ENCODE data around the gene MEA1.
"Not testable (repeated sequence)": the region's sequence is repeated elsewhere in the genome, so short reads cannot be mapped to it uniquely, and the experiment has no call there.

Gene MEA1

GRCh38 chr6:43013843-43014433, at the start of gene MEA1, which contains the start of gene KLHDC3:
TSS of gene MEA1 (minus strand) at chr6:43013946. CDS start at chr6:43013813, 133 bp downstream.
TSS of gene KLHDC3 (plus strand) at chr6:43014249. CDS start at chr6:43017193, 2,944 bp downstream.
- peak; percentile 99 for DNase-seq

DNA sequence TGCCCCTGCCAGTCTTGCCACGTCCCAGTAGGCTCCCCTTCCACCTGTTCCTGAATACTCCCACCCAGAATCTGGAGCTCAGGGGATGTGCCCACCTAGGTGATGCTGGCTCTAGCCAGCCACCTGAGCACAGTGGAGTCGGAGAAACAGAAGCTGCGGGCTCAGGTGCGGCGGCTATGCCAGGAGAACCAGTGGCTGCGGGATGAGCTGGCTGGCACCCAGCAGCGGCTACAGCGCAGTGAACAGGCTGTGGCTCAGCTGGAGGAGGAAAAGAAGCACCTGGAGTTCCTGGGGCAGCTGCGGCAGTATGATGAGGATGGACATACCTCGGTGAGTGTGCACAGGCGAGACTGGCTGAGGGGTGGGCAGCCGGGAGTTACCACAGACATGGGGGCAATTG, 49.1 kb upstream of the MEA1 start:
- DNase-seq: no peak

GRCh38 chr6:43061861-43062260, 48.1 kb upstream of the MEA1 start:
- no peak for DNase-seq

DNA sequence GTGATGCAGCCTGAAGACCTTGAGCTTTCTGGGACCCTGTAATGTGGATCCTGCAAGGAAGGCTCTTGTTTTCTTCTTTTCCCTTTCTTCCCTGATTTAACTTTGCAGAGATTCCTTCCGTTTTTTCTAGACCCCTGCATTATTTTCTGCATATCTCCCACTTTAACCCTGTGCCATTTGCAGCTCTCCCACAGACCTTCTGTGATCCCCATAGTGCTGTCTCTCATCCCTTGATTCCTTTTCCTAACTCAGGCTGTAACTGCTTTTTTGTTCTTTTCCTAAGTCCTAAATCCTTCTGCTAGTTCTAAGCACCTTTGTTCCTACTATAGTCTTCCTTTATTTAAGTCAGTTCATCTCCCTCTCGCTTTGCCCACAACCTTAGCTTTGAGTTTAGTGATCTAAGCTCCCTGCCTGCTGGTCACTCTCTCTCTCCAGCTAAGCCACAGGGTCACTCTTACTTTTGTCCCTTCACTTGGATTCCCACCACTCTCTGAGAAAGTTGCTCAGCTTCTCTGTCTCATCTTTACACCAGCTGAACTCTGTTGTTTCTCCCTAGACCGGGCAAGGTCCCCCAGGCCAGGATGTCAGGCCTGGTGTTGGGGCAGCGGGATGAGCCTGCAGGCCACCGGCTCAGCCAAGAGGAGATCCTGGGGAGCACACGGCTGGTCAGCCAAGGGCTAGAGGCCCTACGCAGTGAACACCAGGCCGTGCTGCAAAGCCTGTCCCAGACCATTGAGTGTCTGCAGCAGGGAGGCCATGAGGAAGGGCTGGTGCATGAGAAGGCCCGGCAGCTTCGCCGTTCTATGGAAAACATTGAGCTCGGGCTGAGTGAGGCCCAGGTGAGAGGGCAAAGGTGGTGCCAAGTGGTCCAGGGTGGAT, 47.2 kb upstream of the MEA1 start:
- DNase-seq: no peak

- DNase-seq: peak; percentile 21
Measured at GRCh38 chr6:43060034-43060754, 46.4 kb upstream of the MEA1 start.

GRCh38 chr6:43059168-43060033, 45.7 kb upstream of the MEA1 start, which contains the start of the genes KLC4 and MRPL2:
TSS of gene KLC4 (plus strand) at chr6:43059631. CDS start at chr6:43061336, 1,705 bp downstream.
TSS of gene MRPL2 (minus strand) at chr6:43059434. CDS start at chr6:43059381, 53 bp downstream.
- DNase-seq: peak; percentile 98

GRCh38 chr6:43058531-43058930, 44.8 kb upstream of the MEA1 start:
- DNase-seq: no peak

- DNase-seq: no peak
Measured at GRCh38 chr6:43055966-43056365, 42.2 kb upstream of the MEA1 start.

DNA sequence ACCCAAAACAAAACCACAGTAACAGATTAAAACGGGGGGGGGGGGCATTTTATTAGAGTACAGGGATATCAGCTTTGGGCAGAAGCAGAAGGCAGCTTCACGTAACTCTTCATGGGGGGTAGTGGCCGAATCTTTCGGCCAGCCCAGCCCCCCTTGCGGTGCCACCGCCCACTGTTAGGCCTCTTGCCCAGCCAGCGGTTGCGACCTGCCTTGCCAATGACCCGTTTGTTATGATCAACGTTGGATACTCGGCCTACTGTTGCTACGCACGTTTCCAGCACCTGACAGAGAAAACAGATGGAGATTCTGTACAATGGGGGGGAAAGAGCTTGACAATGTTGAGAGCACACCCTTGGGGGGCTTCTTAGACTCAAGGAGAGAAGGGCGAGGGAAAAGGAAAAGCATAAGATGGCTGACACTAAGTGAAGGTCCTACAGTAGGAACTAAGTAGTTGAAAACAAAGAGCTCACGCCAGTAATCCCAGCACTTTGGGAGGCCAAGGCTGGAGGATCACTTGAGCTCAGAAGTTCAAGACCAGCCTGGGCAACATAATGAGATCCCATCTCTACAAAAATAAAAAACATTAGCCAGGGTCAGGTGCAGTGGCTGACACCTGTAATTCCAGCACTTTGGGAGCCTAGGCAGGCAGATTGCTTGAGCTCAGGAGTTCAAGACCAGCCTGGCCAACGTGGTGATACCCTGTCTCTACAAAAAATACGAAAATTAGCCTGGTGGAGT, 40.6 kb upstream of the MEA1 start:
- DNase-seq: no peak

- DNase-seq: peak; percentile 95
Measured at GRCh38 chr6:43053545-43054205, 39.9 kb upstream of the MEA1 start, which contains the start of gene CUL7. TSS of gene CUL7 (minus strand) at chr6:43053851. CDS start at chr6:43052788, 1,063 bp downstream.

DNA sequence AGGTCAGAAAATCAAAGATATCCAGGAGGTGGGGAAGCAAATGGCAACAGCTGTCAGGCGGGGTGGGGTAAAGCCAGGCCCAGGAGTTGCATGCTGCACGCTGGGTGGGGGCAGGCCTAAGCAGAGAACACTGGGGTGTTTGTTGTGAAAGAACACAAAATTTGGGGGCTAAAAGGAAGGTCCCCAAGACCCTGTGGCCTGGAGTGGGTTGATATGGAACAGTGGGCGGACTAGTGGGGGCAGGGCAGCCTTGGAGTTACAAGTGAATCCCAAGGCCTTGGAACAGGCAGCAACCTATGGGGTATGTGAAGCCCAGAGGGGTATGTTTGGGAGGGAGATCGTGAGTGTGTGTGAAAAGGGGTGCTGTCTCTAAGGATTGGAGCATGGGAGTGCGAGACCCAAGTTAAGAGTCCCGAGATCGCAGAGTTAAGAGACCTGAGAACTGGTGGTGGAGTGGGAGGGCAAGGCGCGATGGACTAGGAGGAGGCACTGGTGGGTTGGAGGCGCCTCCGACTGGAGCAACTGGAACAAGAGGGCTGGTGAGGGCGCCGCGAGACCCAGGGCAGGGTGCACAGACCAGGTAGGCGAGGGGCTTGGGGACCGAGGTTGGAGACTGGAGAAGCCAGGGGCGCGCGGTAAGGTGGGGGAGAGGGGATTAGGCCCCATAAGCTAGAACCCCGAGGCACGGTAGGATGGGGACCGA, 39.2 kb upstream of the MEA1 start:
- DNase-seq: no peak

- no peak for DNase-seq
Measured at GRCh38 chr6:43052225-43052841, 38.6 kb upstream of the MEA1 start.

GRCh38 chr6:43050981-43051380, 37.2 kb upstream of the MEA1 start:
- DNase-seq: no peak

DNA sequence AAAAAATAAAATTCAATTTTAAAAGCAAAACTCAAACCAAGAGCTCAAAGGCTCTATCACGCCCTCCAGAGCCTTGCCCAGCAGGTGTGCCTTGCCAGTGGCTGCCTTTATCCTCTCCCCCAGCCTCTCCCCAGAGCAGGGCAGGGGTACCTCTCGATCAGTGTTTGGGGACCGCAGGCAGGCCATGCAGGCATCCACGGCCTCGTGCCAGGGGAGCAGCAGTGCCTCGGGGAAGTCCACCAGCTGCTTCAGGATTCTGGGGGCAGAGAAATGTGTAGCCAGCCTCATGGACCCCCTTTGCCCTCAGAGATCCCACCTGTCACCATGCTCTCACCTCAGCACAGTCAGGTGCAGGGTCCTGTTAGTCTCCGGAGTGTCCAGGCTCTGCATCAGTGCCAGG, 34.3 kb upstream of the MEA1 start:
- DNase-seq: no peak

DNA sequence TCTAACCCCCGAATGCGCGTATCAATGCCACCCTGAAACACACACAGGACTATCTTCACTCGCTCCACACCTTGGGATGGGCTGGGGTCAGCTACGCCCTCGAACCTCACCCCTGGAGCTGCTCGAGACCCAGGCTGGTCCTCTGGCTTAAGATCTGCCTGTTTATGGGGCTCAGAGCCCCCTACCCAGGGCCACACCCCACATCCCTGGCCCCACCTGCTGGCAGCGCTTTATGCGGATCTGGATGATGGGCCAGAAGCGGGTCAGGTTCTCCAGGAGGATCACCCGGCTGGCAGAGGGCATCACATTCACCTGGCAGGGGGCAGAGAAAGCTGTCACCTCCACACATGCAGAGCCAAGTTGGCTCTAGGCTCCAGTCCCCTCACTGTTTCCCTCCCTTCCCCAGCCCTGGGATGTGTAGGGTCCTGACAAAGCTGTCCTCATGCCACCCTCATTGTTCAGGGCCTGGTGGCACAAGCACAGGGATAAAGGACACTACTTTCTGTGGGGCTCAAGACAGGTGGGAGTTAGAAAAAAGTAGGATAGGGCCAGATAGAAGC, 31.7 kb upstream of the MEA1 start:
- DNase-seq: no peak

GRCh38 chr6:43043310-43043709, 29.6 kb upstream of the MEA1 start:
- DNase-seq: no peak

- DNase-seq: not testable (repeated sequence)
Measured at GRCh38 chr6:43041475-43041874, 27.7 kb upstream of the MEA1 start.

GRCh38 chr6:43040542-43041257, 27.0 kb upstream of the MEA1 start:
- no peak for DNase-seq

GRCh38 chr6:43038727-43039126, 25.0 kb upstream of the MEA1 start:
- DNase-seq: no peak

All from COR-L47 (cell line).